Tibial artery (tissue), 4 donors: Measurements from ENCODE around the gene PARVG.

Source experiments
- DNase-seq, 2 donors: peaks; one replicate each; pipeline ENCODE4 v3.0.0-alpha.2; 2019
- H3K27ac ChIP-seq, 2 donors: fragments of 200-600 bp; sonication (generic) in 1 of 2; 1 replicate in 1 of 2; 2 replicates in 1 of 2; pipeline ENCODE4 v1.5.1; 2018 to 2019; ENCODE audit warnings: mild to moderate bottlenecking in 1 of 2
- H3K27me3 ChIP-seq, 2 donors: fragments of 200-600 bp; sonication (generic) in 1 of 2; one replicate each; pipeline versions ENCODE4 v1.5.1 to v1.6.0; 2016 to 2019
- H3K36me3 ChIP-seq, 3 donors: fragments of 200-600 bp; sonication (generic) in 2 of 3; one replicate each; pipeline ENCODE4 v1.5.1; 2016 to 2019; ENCODE audit warnings: mild to moderate bottlenecking in 2 of 3
- H3K4me1 ChIP-seq, 4 donors: fragments of 200-600 bp; sonication (generic) in 2 of 4; 1 replicate in 3 of 4; 2 replicates in 1 of 4; pipeline ENCODE4 v1.5.1; 2016 to 2019
- H3K4me3 ChIP-seq, 2 donors: fragments of 200-600 bp; sonication (generic) in 1 of 2; 1 replicate in 1 of 2; 2 replicates in 1 of 2; pipeline ENCODE4 v1.5.1; 2018 to 2019; ENCODE audit warnings: mild to moderate bottlenecking in 2 of 2
- H3K9me3 ChIP-seq, 3 donors: fragments of 200-600 bp; sonication (generic) in 1 of 3; one replicate each; pipeline ENCODE4 v1.5.1; 2016 to 2019
- intact Hi-C: fragments of 100-400 bp; cut with DNase I; formaldehyde crosslinking; loops from one replicate; pipeline ENCODE4 v1.15.0; 2023; ENCODE audit warnings: low total_unique reads
- TF ChIP-seq, protein P1 (sequence below), 2 experiments: fragments of 200-600 bp in 1 of 2; fragments of 450-650 bp in 1 of 2; IDR thresholded peaks; one replicate each; pipeline ENCODE4 v1.5.1; 2017 to 2019; ENCODE audit warnings: antibody characterized with exemption in 2 of 2, mild to moderate bottlenecking in 1 of 2, moderate library complexity in 1 of 2

Gene PARVG

DNA sequence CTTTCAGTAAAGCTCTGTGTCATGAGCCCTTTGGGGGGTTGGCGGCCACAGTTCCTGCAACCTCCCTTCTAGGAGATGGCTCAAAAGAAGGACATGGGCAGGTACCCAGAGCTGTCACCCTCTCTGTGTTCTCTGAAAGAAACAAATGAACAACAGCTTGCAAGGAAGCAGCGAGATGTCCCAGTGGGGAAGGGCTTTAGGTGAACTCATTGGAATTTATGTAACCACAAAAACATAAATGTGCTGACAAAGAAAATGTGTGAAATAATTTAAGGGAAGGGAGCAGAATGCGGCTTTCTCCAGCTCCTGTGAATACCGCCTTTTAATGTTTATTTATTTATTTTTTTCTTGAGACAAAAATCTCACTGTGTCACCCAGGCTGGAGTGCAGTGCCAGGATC is 3.3 kb downstream of the PARVG start:
- TF ChIP-seq, protein P1, sequence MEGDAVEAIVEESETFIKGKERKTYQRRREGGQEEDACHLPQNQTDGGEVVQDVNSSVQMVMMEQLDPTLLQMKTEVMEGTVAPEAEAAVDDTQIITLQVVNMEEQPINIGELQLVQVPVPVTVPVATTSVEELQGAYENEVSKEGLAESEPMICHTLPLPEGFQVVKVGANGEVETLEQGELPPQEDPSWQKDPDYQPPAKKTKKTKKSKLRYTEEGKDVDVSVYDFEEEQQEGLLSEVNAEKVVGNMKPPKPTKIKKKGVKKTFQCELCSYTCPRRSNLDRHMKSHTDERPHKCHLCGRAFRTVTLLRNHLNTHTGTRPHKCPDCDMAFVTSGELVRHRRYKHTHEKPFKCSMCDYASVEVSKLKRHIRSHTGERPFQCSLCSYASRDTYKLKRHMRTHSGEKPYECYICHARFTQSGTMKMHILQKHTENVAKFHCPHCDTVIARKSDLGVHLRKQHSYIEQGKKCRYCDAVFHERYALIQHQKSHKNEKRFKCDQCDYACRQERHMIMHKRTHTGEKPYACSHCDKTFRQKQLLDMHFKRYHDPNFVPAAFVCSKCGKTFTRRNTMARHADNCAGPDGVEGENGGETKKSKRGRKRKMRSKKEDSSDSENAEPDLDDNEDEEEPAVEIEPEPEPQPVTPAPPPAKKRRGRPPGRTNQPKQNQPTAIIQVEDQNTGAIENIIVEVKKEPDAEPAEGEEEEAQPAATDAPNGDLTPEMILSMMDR (IDR thresholded peaks at IDR 0.05), result no peak
- no peaks in the 10 kb centered on the region for H3K36me3 ChIP-seq

DNA sequence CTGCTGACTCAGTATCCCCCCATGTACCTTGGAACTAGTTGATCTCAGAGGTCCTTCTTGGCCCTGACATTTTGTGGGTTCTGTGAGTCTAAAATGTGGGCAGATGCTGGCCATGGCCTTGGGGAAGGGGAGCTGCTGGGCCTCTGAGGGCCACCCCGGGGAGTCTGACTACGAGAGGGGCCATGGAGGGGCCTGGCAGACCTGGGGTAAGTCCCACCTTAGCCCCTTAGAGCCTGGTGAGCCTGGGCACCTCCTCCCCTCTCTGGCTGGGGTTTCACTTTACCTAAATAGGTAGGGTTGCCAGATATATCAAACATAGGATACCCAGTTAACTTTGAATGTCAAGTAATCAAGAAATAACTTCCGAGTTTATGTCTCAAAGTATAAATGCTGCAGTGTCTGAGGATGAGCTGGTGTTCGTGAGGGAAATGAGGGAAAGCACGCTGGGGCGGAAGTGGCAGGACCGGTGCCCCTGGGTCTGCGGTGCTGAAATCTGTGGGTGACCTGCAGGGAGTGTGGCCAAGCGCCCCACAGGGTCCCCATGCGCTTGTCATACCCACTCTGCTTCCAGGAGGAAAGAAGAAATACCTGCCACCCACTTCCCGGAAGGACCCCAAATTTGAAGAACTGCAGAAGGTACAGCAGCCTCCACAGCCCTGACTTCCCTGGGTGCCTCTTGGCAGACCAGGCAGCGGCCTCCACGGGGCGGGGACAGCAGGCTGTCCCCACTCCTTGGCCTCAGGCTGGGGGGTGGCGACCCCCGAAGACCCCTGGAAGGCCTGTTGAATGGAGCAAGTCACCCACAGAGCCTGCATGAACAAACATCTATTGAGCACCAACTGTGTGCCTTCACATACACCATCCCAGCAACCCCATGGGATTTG is 4.8 kb downstream of the PARVG start:
- Histone ChIP-seq H3K9me3 (no peaks in the 10 kb centered on the region), H3K4me3 (no peak overlapping the region), H3K4me1 (no peaks in the 10 kb centered on the region), H3K27ac (no peak overlapping the region), H3K36me3 (no peaks in the 10 kb centered on the region), H3K27me3 (peaks cover 0 to 32% of the 10 kb centered on the region in 2 donors)
- TF ChIP-seq, protein P1 (IDR thresholded peaks at IDR 0.05), result no peak
- DNase-seq, result peak in 1 of 2 donors; percentile 31
- intact Hi-C loops, result no loop called here

More for the DNA sequence above, 3.3 kb downstream of the PARVG start:
- Histone ChIP-seq H3K4me1 (no peaks in the 10 kb centered on the region), H3K27ac (no peak overlapping the region), H3K9me3 (no peaks in the 10 kb centered on the region), H3K4me3 (no peak overlapping the region), H3K27me3 (peaks cover 0 to 32% of the 10 kb centered on the region in 2 donors)
- DNase-seq, result no peak
- intact Hi-C loops, result no loop called here

DNA sequence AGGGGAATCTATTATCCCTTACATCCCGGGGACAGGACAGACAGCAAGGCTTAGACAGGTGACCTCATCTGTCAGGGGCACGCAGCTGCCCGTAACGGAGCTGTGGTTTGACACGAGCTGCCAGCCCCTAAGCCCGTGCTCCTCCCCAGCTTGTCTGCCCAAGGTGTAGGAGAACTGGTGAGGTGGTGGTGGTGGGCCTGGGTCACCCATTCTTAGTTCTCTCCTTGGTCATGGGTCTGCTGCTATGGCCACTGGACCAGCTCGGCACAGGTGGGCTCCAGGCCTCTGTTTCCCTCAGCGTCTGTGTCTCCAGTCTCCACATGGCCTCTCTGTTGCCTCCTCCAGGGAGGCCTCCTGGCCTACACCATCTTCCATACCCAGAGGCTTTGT is 5.4 kb downstream of the PARVG start:
- H3K4me1 ChIP-seq, result no peaks in the 10 kb centered on the region

DNA sequence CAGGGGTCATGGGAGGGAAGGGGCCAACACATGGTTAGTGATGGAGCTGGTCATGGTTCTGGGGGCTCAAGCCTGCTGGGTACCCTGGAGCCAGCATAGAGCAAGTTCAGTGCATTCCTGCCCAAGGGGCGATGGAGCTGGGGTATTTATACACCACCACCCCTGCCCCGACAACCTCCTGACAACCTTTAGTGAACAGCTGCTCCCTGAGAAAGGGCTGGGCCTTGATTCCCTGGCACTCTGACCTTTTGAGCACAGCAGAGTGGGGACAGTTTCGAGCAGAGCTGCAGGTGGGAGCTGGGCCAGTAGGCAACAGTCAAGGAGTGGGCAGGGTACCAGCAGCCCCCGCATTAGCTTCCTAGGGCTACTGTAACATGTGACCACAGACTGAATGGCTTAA is 6.0 kb downstream of the PARVG start:
- Histone ChIP-seq H3K27ac (no peak overlapping the region), H3K27me3 (peaks cover 0 to 23% of the 10 kb centered on the region in 2 donors), H3K9me3 (no peaks in the 10 kb centered on the region), H3K4me3 (no peak overlapping the region), H3K4me1 (no peaks in the 10 kb centered on the region), H3K36me3 (no peaks in the 10 kb centered on the region)
- intact Hi-C loops, result no loop called here
- TF ChIP-seq, protein P1 (IDR thresholded peaks at IDR 0.05), result no peak
- DNase-seq, result peak in 1 of 2 donors; percentile 25

More for the DNA sequence above, 5.4 kb downstream of the PARVG start:
- Histone ChIP-seq H3K36me3 (no peaks in the 10 kb centered on the region), H3K27ac (no peak overlapping the region), H3K4me3 (no peak overlapping the region), H3K9me3 (no peaks in the 10 kb centered on the region), H3K27me3 (peaks cover 0 to 29% of the 10 kb centered on the region in 2 donors)
- TF ChIP-seq, protein P1 (IDR thresholded peaks at IDR 0.05), result no peak
- intact Hi-C loops, result no loop called here
- DNase-seq, result peak in 1 of 2 donors; percentile 53

DNA sequence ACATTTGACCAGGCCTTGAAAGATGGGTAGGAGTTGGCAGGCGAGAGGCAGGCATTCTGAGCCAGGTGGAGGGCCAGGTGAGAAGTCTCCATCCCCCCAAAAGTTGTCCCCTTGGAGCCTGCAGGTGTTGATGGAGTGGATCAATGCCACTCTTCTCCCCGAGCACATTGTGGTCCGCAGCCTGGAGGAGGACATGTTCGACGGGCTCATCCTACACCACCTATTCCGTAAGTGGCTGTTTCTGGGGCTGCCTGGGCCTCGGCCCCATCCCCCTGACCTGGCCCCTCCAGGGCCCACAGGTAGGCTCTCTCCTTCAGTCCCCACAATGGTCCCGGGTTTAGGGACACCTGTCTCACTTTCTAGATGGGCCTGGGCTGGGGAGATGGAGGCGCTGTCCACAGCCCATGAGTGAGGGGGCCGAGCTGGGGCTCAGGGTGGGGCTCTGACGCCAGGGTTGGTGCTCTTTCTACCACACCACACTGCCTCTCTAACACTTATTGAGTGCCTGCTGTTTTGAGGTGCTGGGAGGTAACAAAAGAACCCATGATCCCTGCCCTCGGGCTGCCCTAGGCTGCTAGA is 7.0 kb downstream of the PARVG start:
- H3K4me1 ChIP-seq, result no peaks in the 10 kb centered on the region
- H3K27ac ChIP-seq, result no peak overlapping the region
- no peaks in the 10 kb centered on the region for H3K9me3 ChIP-seq
- H3K27me3 ChIP-seq, result peaks cover 0 to 13% of the 10 kb centered on the region in 2 donors
- no peaks in the 10 kb centered on the region for H3K36me3 ChIP-seq
- intact Hi-C loops, result no loop called here
- DNase-seq, result peak in 1 of 2 donors; percentile 49
- no peak overlapping the region for H3K4me3 ChIP-seq
- TF ChIP-seq, protein P1 (IDR thresholded peaks at IDR 0.05), result no peak
